T-helper 2 cell treated with Interferon-gamma antibody and Interleukin-4, amounts not matched to agents 5 μg/mL and 100 μg/mL, for 36 hours (primary cell): ENCODE measurements around the gene TMEM154.
A peak's percentile ranks its signal among the peaks of the same experiment; 100 is the strongest.

Experiments used
- DNase-seq: peaks from one replicate; pipeline ENCODE4 v3.0.0; 2021; ENCODE audit warnings: low spot score
- H3K27ac Mint-ChIP-seq: one replicate; pipeline ENCODE4 v1.8.0; 2021; ENCODE audit warnings: mild to moderate bottlenecking, mixed read lengths
- H3K27me3 Mint-ChIP-seq: one replicate; pipeline ENCODE4 v1.8.0; 2021; ENCODE audit warnings: low read depth, mixed read lengths
- H3K36me3 Mint-ChIP-seq: one replicate; pipeline ENCODE4 v1.8.0; 2021; ENCODE audit warnings: low read depth, mixed read lengths
- H3K4me1 Mint-ChIP-seq: one replicate; pipeline ENCODE4 v1.8.0; 2021; ENCODE audit warnings: low read depth, mixed read lengths
- H3K4me3 Mint-ChIP-seq: one replicate; pipeline ENCODE4 v1.8.0; 2022; ENCODE audit warnings: mild to moderate bottlenecking, moderate library complexity, mixed read lengths
- H3K9me3 Mint-ChIP-seq: one replicate; pipeline ENCODE4 v1.8.0; 2021; ENCODE audit warnings: mixed read lengths

Gene TMEM154

GRCh38 chr4:152679414-152680281 lies at the start of gene TMEM154:
TMEM154 (minus strand) TSS chr4:152679997; CDS start chr4:152679933, 64 bp downstream.
- Mint-ChIP-seq H3K36me3 (no peaks in the 10 kb centered on the region), H3K4me1 (peaks cover 51% of the 10 kb centered on the region), H3K4me3 (peak within 1 kb of the TSS; percentile 95), H3K27me3 (no peaks in the 10 kb centered on the region), H3K27ac (peak within 1 kb of the TSS; percentile 92), H3K9me3 (no peaks in the 10 kb centered on the region)
- DNase-seq, result peak; percentile 65

GRCh38 chr4:152729466-152729865 lies 49.7 kb upstream of the TMEM154 start:
- H3K9me3 Mint-ChIP-seq, result no peaks in the 10 kb centered on the region
- peaks cover 2% of the 10 kb centered on the region for H3K27me3 Mint-ChIP-seq
- no peak overlapping the region for H3K4me3 Mint-ChIP-seq
- H3K36me3 Mint-ChIP-seq, result no peaks in the 10 kb centered on the region
- no peaks in the 10 kb centered on the region for H3K4me1 Mint-ChIP-seq
- no peak overlapping the region for H3K27ac Mint-ChIP-seq
- no peak for DNase-seq

- no peak overlapping the region for H3K4me3 Mint-ChIP-seq
- H3K27ac Mint-ChIP-seq, result no peak overlapping the region
- H3K9me3 Mint-ChIP-seq, result no peaks in the 10 kb centered on the region
- DNase-seq, result no peak
- H3K36me3 Mint-ChIP-seq, result no peaks in the 10 kb centered on the region
- H3K4me1 Mint-ChIP-seq, result no peaks in the 10 kb centered on the region
- peaks cover 2% of the 10 kb centered on the region for H3K27me3 Mint-ChIP-seq
Observed at GRCh38 chr4:152728343-152728742, 48.5 kb upstream of the TMEM154 start.

DNA sequence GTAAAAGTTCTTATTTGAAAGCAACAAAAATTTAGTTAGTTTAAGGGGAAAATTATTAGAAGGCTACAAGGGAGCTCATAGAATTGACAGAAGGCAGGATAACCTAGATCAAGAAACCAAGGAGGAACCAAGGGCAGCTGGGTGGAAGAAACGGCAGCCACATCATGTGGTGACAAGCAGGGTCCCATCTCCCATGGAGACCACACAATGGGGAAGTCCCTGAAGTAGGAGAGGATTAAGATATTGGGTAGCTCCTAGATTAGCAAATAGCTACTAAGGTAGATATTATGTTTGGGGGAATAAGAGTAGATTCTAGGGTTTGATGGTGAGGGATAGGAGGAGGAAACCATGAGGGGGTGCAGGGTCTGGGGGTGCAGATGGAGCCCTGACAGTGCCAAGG lies 48.0 kb upstream of the TMEM154 start:
- Mint-ChIP-seq H3K27me3 (peaks cover 2% of the 10 kb centered on the region), H3K36me3 (no peaks in the 10 kb centered on the region), H3K9me3 (no peaks in the 10 kb centered on the region), H3K4me3 (no peak overlapping the region), H3K4me1 (peaks cover 2% of the 10 kb centered on the region), H3K27ac (no peak overlapping the region)
- no peak for DNase-seq

- no peaks in the 10 kb centered on the region for H3K36me3 Mint-ChIP-seq
- no peaks in the 10 kb centered on the region for H3K9me3 Mint-ChIP-seq
- peaks cover 13% of the 10 kb centered on the region for H3K27me3 Mint-ChIP-seq
- H3K4me1 Mint-ChIP-seq, result peaks cover 2% of the 10 kb centered on the region
- H3K4me3 Mint-ChIP-seq, result no peak overlapping the region
- DNase-seq, result no peak
- no peak overlapping the region for H3K27ac Mint-ChIP-seq
Observed at GRCh38 chr4:152724494-152724893, 44.7 kb upstream of the TMEM154 start.

GRCh38 chr4:152723236-152723635 lies 43.4 kb upstream of the TMEM154 start:
- H3K9me3 Mint-ChIP-seq, result no peaks in the 10 kb centered on the region
- no peaks in the 10 kb centered on the region for H3K36me3 Mint-ChIP-seq
- no peak for DNase-seq
- peaks cover 2% of the 10 kb centered on the region for H3K4me1 Mint-ChIP-seq
- peaks cover 19% of the 10 kb centered on the region for H3K27me3 Mint-ChIP-seq
- no peak overlapping the region for H3K27ac Mint-ChIP-seq
- no peak overlapping the region for H3K4me3 Mint-ChIP-seq

DNA sequence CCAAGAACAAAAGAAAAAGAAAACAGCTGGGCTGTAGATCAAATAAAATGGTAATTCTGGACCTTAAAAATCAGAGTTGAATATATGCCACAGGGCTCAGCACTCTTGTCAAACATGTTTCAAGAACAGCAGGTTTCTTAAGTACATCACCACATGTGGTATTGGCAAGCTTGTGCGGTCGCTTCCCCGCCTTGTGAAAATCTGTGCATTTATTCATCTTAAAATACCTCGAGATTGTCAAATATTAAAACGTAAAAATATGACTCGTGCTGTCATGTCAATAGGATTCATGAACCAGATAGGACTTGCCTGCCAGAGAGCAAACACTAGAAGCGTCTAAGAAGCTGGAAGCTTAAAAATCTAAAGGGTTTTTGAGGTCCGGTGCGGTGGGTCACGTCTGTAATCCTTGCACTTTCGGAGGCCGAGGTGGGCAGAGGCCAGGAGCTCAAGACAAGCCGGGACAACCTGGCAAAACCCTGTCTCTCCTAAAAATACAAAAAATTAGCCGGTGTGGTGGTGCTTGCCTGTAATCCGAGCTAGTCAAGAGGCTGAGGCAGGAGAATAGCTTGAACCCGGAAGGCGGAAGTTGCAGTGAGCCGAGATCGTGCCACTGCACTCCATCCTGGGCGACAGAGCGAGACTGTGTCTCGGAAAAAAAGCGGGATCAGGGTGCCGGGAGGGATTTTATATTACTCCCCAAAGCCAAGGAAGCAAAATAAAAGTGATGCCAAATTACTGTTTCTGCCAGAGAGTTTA lies 40.2 kb upstream of the TMEM154 start:
- H3K27me3 Mint-ChIP-seq, result peaks cover 22% of the 10 kb centered on the region
- DNase-seq, result no peak
- H3K4me1 Mint-ChIP-seq, result peaks cover 2% of the 10 kb centered on the region
- H3K36me3 Mint-ChIP-seq, result no peaks in the 10 kb centered on the region
- no peak overlapping the region for H3K27ac Mint-ChIP-seq
- no peak overlapping the region for H3K4me3 Mint-ChIP-seq
- H3K9me3 Mint-ChIP-seq, result peaks cover 11% of the 10 kb centered on the region

DNA sequence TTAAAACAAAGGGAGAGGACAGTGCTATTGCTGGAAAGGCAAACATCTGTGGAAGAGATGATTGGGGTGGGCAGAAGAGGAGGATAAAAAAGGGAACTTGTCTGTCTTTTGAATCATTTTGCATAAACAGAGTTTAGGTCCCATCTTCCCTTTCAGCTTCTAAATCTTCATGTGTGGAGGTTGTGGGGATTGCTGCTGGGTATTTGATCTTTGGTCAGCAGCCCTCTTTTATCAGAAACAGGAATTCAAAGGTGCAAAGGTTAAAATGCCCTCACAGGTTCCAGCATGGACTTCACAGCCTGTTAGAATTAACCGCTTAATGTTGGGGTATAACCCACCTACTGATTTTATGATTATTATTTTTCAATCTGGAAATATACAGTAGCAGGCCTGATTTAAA lies 39.5 kb upstream of the TMEM154 start:
- Mint-ChIP-seq H3K36me3 (no peaks in the 10 kb centered on the region), H3K27me3 (peaks cover 22% of the 10 kb centered on the region), H3K4me3 (no peak overlapping the region), H3K27ac (no peak overlapping the region), H3K4me1 (peaks cover 2% of the 10 kb centered on the region), H3K9me3 (peaks cover 14% of the 10 kb centered on the region)
- no peak for DNase-seq

- Mint-ChIP-seq H3K4me3 (no peak overlapping the region), H3K9me3 (peaks cover 14% of the 10 kb centered on the region), H3K27ac (no peak overlapping the region), H3K27me3 (peaks cover 16% of the 10 kb centered on the region), H3K36me3 (no peaks in the 10 kb centered on the region), H3K4me1 (no peaks in the 10 kb centered on the region)
- DNase-seq, result no peak
Observed at GRCh38 chr4:152715076-152715475, 35.3 kb upstream of the TMEM154 start.

GRCh38 chr4:152713951-152714705 lies 34.3 kb upstream of the TMEM154 start:
- Mint-ChIP-seq H3K9me3 (peaks cover 14% of the 10 kb centered on the region), H3K27me3 (peaks cover 8% of the 10 kb centered on the region), H3K36me3 (no peaks in the 10 kb centered on the region), H3K4me1 (no peaks in the 10 kb centered on the region), H3K27ac (no peak overlapping the region), H3K4me3 (no peak overlapping the region)
- no peak for DNase-seq

- H3K27me3 Mint-ChIP-seq, result no peaks in the 10 kb centered on the region
- H3K9me3 Mint-ChIP-seq, result peaks cover 8% of the 10 kb centered on the region
- H3K27ac Mint-ChIP-seq, result no peak overlapping the region
- H3K36me3 Mint-ChIP-seq, result no peaks in the 10 kb centered on the region
- H3K4me1 Mint-ChIP-seq, result peaks cover 8% of the 10 kb centered on the region
- no peak for DNase-seq
- no peak overlapping the region for H3K4me3 Mint-ChIP-seq
Observed at GRCh38 chr4:152709675-152710438, 30.1 kb upstream of the TMEM154 start.

GRCh38 chr4:152708796-152709195 lies 29.0 kb upstream of the TMEM154 start:
- Mint-ChIP-seq H3K4me3 (no peak overlapping the region), H3K27ac (no peak overlapping the region), H3K36me3 (no peaks in the 10 kb centered on the region), H3K4me1 (peaks cover 8% of the 10 kb centered on the region), H3K27me3 (no peaks in the 10 kb centered on the region), H3K9me3 (peaks cover 7% of the 10 kb centered on the region)
- no peak for DNase-seq

DNA sequence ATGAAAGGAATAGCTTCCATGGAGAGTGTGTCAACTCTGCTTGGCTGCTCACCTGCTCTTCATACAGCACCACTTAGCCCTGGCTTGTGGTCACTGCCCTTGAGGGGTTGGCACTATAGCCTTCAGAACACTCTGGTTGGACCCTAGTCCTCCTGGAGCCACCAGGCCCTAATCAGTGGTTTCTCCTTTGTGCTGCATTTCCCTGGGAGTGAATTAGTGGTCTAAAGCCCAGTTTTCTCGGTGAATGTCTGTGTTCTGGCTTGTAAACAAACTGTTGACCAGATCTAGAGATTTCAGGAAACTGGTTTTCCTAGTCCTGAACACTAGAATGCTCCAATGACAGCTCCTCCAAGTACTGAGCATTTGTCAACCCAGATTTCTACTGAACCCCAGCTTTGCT lies 28.6 kb upstream of the TMEM154 start:
- no peaks in the 10 kb centered on the region for H3K36me3 Mint-ChIP-seq
- no peak overlapping the region for H3K27ac Mint-ChIP-seq
- no peak overlapping the region for H3K4me3 Mint-ChIP-seq
- H3K27me3 Mint-ChIP-seq, result no peaks in the 10 kb centered on the region
- H3K9me3 Mint-ChIP-seq, result peaks cover 7% of the 10 kb centered on the region
- peaks cover 8% of the 10 kb centered on the region for H3K4me1 Mint-ChIP-seq
- no peak for DNase-seq
